Measurements from ENCODE around the gene LMOD1. TPM values are rescaled to one million over a fixed set of nuclear protein-coding genes. Genes with fewer than 3 reads are reported as not detected.

LMOD1 gene
- total and polyA plus RNA-seq, 12 donors: 1.3 to 171 (median 76.1) TPM

DNA sequence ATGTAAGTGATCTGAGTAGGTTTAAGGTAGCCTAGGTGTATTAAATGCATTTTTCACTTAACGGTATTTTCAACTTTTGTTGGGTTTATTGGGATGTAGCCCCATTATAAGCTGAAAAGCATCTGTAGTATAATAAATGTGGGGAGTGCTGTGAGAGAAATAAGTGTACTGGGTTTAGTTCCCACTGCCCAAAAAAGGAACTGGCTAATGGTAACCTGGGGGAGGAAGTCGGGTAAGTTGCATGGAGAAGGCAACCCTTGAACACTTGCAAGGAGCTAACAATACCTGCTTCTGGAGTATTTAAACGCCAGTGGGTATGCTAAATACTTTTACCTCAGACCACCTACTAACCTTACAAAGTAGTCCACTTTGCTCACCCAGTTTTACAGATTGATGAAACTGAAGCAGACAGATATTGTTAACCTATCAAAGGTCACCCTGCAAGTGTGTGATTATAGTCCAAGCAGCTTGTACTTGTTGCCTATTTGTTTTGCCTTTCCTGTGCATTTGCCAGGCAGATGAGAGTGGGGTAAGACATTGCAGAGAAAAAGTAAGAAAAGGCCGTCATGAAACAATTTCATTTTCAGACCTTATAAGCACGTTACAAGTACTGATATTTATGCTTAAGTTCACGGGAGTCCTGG is 65.3 kb downstream of the LMOD1 start:
- no peaks in the 10 kb centered on the region for H3K27me3 ChIP-seq
- H3K4me3 ChIP-seq: no peak overlapping the region
- H3K4me1 ChIP-seq (replicated peaks in 1 of 2): peaks cover 43 to 50% of the 10 kb centered on the region in 2 donors
- WGBS, 4 donors: 70 to 82% (median 77%) methylated on average over 6 of the region's 6 CpGs
- no peaks in the 10 kb centered on the region for H3K9me3 ChIP-seq (replicated peaks in 1 of 3)
- no peak for DNase-seq
- H3K36me3 ChIP-seq (replicated peaks in 1 of 2): no peaks in the 10 kb centered on the region
- no peak overlapping the region for H3K27ac ChIP-seq
- intact Hi-C loops (cut with DNase I): no loop called here
- TF ChIP-seq, protein P1, sequence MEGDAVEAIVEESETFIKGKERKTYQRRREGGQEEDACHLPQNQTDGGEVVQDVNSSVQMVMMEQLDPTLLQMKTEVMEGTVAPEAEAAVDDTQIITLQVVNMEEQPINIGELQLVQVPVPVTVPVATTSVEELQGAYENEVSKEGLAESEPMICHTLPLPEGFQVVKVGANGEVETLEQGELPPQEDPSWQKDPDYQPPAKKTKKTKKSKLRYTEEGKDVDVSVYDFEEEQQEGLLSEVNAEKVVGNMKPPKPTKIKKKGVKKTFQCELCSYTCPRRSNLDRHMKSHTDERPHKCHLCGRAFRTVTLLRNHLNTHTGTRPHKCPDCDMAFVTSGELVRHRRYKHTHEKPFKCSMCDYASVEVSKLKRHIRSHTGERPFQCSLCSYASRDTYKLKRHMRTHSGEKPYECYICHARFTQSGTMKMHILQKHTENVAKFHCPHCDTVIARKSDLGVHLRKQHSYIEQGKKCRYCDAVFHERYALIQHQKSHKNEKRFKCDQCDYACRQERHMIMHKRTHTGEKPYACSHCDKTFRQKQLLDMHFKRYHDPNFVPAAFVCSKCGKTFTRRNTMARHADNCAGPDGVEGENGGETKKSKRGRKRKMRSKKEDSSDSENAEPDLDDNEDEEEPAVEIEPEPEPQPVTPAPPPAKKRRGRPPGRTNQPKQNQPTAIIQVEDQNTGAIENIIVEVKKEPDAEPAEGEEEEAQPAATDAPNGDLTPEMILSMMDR (IDR thresholded peaks at IDR 0.05): no peak
- TF ChIP-seq POLR2A (IDR thresholded peaks at IDR 0.05): no peak

DNA sequence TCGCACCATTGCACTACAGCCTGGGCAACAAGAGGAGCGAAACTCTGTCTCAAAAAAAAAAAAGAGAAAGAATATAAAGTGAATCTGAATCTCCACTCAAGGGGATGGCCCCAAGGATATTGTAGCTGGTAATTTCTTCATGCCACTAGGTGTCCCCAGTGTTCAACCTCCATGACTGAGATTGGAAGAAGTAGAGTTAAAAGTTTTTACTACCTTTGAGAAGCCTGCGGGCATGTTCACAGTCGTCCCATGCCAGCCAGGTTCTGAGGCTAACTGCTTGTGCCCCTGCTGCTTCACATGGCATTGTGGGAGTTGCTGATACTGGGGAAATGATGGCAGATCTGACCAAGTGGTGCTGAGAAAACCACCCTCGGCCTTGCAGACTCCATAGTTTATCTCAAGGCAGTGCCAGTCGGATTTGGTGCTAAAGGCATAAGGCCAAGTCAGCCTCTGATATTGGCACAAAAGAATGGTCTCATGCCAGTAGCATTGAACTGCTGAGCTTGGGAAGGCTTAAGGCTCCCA is 68.4 kb downstream of the LMOD1 start:
- H3K27me3 ChIP-seq: no peaks in the 10 kb centered on the region
- H3K4me3 ChIP-seq: no peak overlapping the region
- 24 to 35% (median 31%) methylated on average over 6 of the region's 6 CpGs for WGBS, 4 donors
- H3K27ac ChIP-seq: peak overlapping the region in 3 of 5 donors; percentile 6 to 40 (median 11)
- H3K9me3 ChIP-seq (replicated peaks in 1 of 3): no peaks in the 10 kb centered on the region
- TF ChIP-seq, protein P1 (IDR thresholded peaks at IDR 0.05): peak; percentile 60 to 81 (median 72)
- TF ChIP-seq POLR2A (IDR thresholded peaks at IDR 0.05): no peak
- peak; percentile 56 to 81 (median 67) for DNase-seq
- H3K4me1 ChIP-seq (replicated peaks in 1 of 2): peaks cover 13 to 20% of the 10 kb centered on the region in 2 donors
- intact Hi-C loops (cut with DNase I): no loop called here
- H3K36me3 ChIP-seq (replicated peaks in 1 of 2): peaks cover 0 to 18% of the 10 kb centered on the region in 2 donors

DNA sequence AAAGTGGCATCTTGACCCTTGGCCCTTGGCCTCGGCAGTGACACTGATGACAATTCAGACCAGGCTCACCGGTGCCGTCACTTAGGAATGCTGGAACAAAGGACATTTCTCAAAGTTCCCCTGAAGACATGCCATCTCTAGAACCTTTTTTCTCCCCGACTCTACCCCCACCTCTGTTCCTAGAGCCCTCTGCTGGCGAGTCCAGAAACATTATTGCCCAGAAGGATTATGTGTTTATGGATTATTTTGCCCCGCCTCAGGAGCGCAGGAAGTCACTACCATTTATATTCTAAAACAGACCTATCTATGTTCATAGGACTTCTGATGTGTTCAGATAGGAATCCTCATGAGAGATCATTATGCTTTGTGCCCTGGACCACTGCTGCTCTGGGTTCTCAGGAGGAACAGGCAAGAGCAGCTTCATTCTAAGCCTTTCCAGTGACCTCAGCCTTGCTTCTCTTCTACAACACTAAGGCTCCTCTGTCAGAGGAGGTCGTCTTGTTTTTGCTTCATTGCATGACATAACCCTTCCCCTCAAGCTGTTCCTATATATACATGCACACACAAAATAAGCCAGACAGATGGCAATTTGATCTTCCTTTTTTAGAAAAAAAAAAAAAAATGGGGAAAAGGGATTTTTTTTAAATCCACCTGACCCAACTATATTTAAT is 70.1 kb downstream of the LMOD1 start:
- peaks cover 0 to 34% of the 10 kb centered on the region in 2 donors for H3K36me3 ChIP-seq (replicated peaks in 1 of 2)
- TF ChIP-seq, protein P1 (IDR thresholded peaks at IDR 0.05): peak in 4 of 6 experiments; percentile 16 to 37 (median 26)
- no peak for TF ChIP-seq POLR2A (IDR thresholded peaks at IDR 0.05)
- intact Hi-C loops (cut with DNase I): no loop called here
- peak overlapping the region in 1 of 5 donors; percentile 1 for H3K27ac ChIP-seq
- peaks cover 9 to 14% of the 10 kb centered on the region in 2 donors for H3K4me1 ChIP-seq (replicated peaks in 1 of 2)
- H3K27me3 ChIP-seq: no peaks in the 10 kb centered on the region
- no peak for DNase-seq
- 62 to 74% (median 67%) methylated on average over 8 of the region's 8 CpGs for WGBS, 4 donors
- H3K4me3 ChIP-seq: no peak overlapping the region
- no peaks in the 10 kb centered on the region for H3K9me3 ChIP-seq (replicated peaks in 1 of 3)

DNA sequence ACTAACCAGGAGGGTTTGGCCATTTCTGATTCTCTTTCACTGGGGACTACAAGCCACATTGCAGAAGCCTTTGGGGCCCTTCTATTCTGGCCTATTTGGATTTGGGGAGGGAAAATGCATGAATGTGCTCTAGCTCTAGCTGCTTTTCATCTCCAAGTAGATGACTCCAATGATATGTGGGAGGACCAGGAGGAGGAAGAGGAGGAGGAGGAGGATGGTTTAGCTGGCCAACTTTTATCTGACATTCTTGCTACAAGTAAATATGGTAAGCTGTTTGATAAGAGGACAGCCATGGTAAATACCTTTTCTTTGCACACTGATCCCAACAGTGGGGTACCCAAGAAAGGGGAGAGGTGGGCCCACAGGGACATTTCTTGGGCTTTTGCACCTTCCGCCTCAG is 71.7 kb downstream of the LMOD1 start:
- H3K4me3 ChIP-seq: no peak overlapping the region
- peaks cover 9 to 14% of the 10 kb centered on the region in 2 donors for H3K4me1 ChIP-seq (replicated peaks in 1 of 2)
- DNase-seq: no peak
- H3K27me3 ChIP-seq: no peaks in the 10 kb centered on the region
- no peaks in the 10 kb centered on the region for H3K9me3 ChIP-seq (replicated peaks in 1 of 3)
- no peak for TF ChIP-seq POLR2A (IDR thresholded peaks at IDR 0.05)
- TF ChIP-seq, protein P1 (IDR thresholded peaks at IDR 0.05): no peak
- WGBS, 4 donors: 91 to 100% (median 99%) methylated on average over 1 of the region's 1 CpG
- intact Hi-C loops (cut with DNase I): no loop called here
- no peak overlapping the region for H3K27ac ChIP-seq
- peaks cover 0 to 50% of the 10 kb centered on the region in 2 donors for H3K36me3 ChIP-seq (replicated peaks in 1 of 2)

Measured in adrenal gland (tissue), 12 donors.